ENCODE measurements around the gene MIB1. TPM values are rescaled to one million over a fixed set of nuclear protein-coding genes. Genes with fewer than 3 reads are reported as not detected.

The MIB1 gene
- total RNA-seq, 1 donor: 64.4 TPM

DNA sequence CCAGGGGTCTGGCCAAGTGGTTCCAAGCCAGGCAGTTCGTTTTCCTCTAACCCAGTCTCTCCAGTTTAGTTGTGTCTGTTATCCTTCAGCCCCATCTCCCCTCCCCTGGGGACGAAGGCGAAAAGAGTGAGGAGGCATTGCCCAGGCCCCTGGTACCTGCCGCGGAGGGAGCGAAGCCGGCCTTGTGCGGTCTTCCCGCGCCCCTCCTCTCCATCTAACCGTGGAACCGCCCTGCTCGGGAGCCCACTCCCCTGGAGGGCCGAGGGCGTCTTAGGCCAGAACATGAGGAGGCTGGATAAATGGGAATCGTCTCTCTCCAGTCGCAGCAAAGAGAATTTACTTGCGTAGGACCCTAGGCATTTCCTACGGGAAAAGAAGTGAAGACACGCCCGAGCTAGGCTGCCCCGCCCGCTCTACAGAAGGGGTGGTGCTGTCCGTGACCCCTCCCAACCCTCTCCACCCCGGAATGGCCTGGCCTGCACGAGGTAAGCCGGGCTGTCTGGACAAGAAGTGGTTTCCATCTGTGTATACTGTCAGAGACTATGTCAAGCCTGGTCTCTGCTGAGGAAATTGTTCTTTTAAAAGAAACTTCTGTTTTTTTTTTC lies 156.2 kb downstream of the MIB1 start:
- Histone ChIP-seq H3K4me3 (ENCODE audit: insufficient read depth, low read length) (no peak overlapping the region), H3K36me3 (ENCODE audit: insufficient read depth, low read length) (no peaks in the 10 kb centered on the region), H4K20me1 (ENCODE audit: insufficient read depth, low read length) (no peaks in the 10 kb centered on the region), H3K4me2 (ENCODE audit: insufficient read depth, low read length) (peak overlapping the region; percentile 53), H3K4me1 (ENCODE audit: insufficient read depth, low read length) (no peaks in the 10 kb centered on the region), H3K27me3 (ENCODE audit: insufficient read depth, low read length) (peaks cover 9% of the 10 kb centered on the region), H2AFZ (ENCODE audit: low read length) (peak overlapping the region; percentile 65), H3K79me2 (ENCODE audit: insufficient read depth, low read length) (no peaks in the 10 kb centered on the region), H3K9me3 (ENCODE audit: low read depth, low read length) (no peaks in the 10 kb centered on the region), H3K27ac (ENCODE audit: low read depth, low read length) (no peak overlapping the region)
- DNase-seq (ENCODE audit: insufficient read length, low spot score, missing footprints): no peak
- TF ChIP-seq, protein P1, sequence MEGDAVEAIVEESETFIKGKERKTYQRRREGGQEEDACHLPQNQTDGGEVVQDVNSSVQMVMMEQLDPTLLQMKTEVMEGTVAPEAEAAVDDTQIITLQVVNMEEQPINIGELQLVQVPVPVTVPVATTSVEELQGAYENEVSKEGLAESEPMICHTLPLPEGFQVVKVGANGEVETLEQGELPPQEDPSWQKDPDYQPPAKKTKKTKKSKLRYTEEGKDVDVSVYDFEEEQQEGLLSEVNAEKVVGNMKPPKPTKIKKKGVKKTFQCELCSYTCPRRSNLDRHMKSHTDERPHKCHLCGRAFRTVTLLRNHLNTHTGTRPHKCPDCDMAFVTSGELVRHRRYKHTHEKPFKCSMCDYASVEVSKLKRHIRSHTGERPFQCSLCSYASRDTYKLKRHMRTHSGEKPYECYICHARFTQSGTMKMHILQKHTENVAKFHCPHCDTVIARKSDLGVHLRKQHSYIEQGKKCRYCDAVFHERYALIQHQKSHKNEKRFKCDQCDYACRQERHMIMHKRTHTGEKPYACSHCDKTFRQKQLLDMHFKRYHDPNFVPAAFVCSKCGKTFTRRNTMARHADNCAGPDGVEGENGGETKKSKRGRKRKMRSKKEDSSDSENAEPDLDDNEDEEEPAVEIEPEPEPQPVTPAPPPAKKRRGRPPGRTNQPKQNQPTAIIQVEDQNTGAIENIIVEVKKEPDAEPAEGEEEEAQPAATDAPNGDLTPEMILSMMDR (IDR thresholded peaks at IDR 0.05; ENCODE audit: extremely low read depth, low read depth, low read length): no peak

DNA sequence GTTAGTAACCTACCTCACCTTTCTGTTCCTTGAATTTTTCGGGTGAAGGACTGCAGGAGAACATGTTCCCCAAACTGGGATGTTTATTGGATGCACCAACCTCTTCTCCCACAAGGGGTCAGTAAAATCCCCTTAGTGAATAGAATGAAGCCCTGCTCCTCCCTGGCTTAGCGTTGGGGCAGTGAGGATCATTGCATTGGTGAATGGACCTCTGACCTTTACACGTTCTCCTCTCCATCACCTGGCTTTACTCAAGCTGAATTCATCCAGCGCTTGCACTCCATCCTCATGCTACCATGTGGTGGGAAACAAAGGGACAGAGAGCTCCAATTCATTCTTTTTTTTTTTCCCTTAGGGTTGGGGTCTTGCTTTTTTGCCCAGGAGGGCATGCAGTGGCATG lies 157.2 kb downstream of the MIB1 start:
- H4K20me1 ChIP-seq (ENCODE audit: insufficient read depth, low read length): no peaks in the 10 kb centered on the region
- H3K27me3 ChIP-seq (ENCODE audit: insufficient read depth, low read length): peaks cover 9% of the 10 kb centered on the region
- peak overlapping the region; percentile 79 for H2AFZ ChIP-seq (ENCODE audit: low read length)
- H3K9me3 ChIP-seq (ENCODE audit: low read depth, low read length): no peaks in the 10 kb centered on the region
- H3K4me1 ChIP-seq (ENCODE audit: insufficient read depth, low read length): no peaks in the 10 kb centered on the region
- no peak overlapping the region for H3K4me3 ChIP-seq (ENCODE audit: insufficient read depth, low read length)
- TF ChIP-seq, protein P1 (IDR thresholded peaks at IDR 0.05; ENCODE audit: extremely low read depth, low read depth, low read length): peak; percentile 74
- H3K79me2 ChIP-seq (ENCODE audit: insufficient read depth, low read length): no peaks in the 10 kb centered on the region
- no peaks in the 10 kb centered on the region for H3K36me3 ChIP-seq (ENCODE audit: insufficient read depth, low read length)
- peak overlapping the region; percentile 53 for H3K4me2 ChIP-seq (ENCODE audit: insufficient read depth, low read length)
- no peak overlapping the region for H3K27ac ChIP-seq (ENCODE audit: low read depth, low read length)
- peak; percentile 91 for DNase-seq (ENCODE audit: insufficient read length, low spot score, missing footprints)

DNA sequence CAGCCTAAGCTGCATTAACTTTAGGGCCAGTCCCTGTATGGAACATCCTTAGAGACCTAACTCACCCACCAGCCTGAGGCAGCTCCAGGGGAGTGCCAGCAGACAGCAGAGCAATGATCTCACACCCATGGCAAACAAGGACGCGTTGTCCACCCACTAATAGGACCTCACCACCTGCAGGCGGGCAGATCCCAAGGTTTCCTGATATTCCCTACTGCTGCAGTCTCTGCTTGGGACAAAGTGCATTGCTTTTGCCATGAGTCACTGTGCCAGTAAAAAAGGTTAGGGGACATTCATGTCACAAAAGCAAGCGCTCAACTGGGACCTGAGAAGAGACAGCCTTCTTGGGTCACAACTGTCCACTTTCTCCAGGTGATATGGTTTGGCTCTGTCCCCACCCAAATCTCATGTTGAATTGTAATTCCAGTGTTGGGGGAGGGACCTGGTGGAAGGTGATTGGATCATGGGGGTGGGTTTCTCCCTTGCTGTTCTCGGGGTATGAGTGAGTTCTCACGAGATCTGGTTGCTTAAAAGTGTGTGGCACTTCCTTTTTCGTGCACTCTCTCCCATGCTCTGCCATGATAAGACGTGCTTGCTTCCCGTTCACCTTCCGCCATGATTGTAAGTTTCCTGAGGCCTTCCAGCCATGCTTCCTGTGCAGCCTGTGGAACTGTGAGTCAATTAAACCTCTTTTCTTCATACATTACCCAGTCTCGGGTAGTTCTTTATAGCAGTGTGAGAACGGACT lies 160.2 kb downstream of the MIB1 start:
- no peak overlapping the region for H2AFZ ChIP-seq (ENCODE audit: low read length)
- no peaks in the 10 kb centered on the region for H3K4me1 ChIP-seq (ENCODE audit: insufficient read depth, low read length)
- H3K27me3 ChIP-seq (ENCODE audit: insufficient read depth, low read length): peaks cover 26% of the 10 kb centered on the region
- no peak overlapping the region for H3K4me2 ChIP-seq (ENCODE audit: insufficient read depth, low read length)
- H3K27ac ChIP-seq (ENCODE audit: low read depth, low read length): no peak overlapping the region
- no peaks in the 10 kb centered on the region for H3K79me2 ChIP-seq (ENCODE audit: insufficient read depth, low read length)
- H3K9me3 ChIP-seq (ENCODE audit: low read depth, low read length): no peaks in the 10 kb centered on the region
- H4K20me1 ChIP-seq (ENCODE audit: insufficient read depth, low read length): no peaks in the 10 kb centered on the region
- H3K4me3 ChIP-seq (ENCODE audit: insufficient read depth, low read length): no peak overlapping the region
- DNase-seq (ENCODE audit: insufficient read length, low spot score, missing footprints): no peak
- H3K36me3 ChIP-seq (ENCODE audit: insufficient read depth, low read length): no peaks in the 10 kb centered on the region
- TF ChIP-seq, protein P1 (IDR thresholded peaks at IDR 0.05; ENCODE audit: extremely low read depth, low read depth, low read length): no peak

DNA sequence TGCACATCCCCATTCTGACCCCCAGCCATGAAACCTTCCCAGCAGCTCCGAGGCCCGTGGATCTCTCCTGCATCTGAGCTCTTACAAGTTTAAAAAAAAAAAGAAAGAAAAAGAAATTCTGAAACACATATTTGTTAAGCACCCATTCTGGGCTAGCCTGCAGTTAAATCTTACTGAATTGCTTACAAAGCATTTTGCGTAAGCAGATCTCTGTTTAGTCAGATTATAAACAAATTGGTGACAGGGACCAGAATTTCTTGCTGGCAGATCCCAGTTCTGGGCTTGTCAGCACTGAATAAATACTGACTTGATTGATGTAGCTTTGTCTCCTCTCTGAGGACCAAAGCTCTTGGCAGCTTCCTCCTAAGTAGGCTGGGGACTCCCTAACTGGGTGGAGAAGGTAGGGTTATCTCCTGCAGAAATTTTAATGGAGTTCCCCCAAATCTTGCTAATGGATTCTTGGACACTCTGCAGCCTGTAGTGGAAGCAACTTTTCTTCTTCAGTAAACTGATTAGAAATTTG lies 160.9 kb downstream of the MIB1 start:
- no peaks in the 10 kb centered on the region for H3K36me3 ChIP-seq (ENCODE audit: insufficient read depth, low read length)
- no peaks in the 10 kb centered on the region for H3K4me1 ChIP-seq (ENCODE audit: insufficient read depth, low read length)
- no peak for DNase-seq (ENCODE audit: insufficient read length, low spot score, missing footprints)
- H3K79me2 ChIP-seq (ENCODE audit: insufficient read depth, low read length): no peaks in the 10 kb centered on the region
- peaks cover 25% of the 10 kb centered on the region for H3K27me3 ChIP-seq (ENCODE audit: insufficient read depth, low read length)
- TF ChIP-seq, protein P1 (IDR thresholded peaks at IDR 0.05; ENCODE audit: extremely low read depth, low read depth, low read length): no peak
- H4K20me1 ChIP-seq (ENCODE audit: insufficient read depth, low read length): no peaks in the 10 kb centered on the region
- H2AFZ ChIP-seq (ENCODE audit: low read length): no peak overlapping the region
- H3K4me2 ChIP-seq (ENCODE audit: insufficient read depth, low read length): peak overlapping the region; percentile 58
- H3K4me3 ChIP-seq (ENCODE audit: insufficient read depth, low read length): no peak overlapping the region
- no peaks in the 10 kb centered on the region for H3K9me3 ChIP-seq (ENCODE audit: low read depth, low read length)
- no peak overlapping the region for H3K27ac ChIP-seq (ENCODE audit: low read depth, low read length)
